KBM-7 (cell line): ENCODE measurements around the gene SNAI3.

Experiments used
- DNase-seq: peaks from one replicate; pipeline ENCODE4 v3.0.0-alpha.2; 2015
- in situ Hi-C: fragments of 300-500 bp; cut with MboI; formaldehyde crosslinking; loops from 2 replicates; pipeline ENCODE4 v1.14.3; 2020; ENCODE audit warnings: low sequenced_read_pairs, low pct_unique_long_range_greater_than_20kb, mixed read lengths

The SNAI3 gene

GRCh38 chr16:88655733-88656281 is 30.5 kb downstream of the SNAI3 start:
- DNase-seq: no peak

DNA sequence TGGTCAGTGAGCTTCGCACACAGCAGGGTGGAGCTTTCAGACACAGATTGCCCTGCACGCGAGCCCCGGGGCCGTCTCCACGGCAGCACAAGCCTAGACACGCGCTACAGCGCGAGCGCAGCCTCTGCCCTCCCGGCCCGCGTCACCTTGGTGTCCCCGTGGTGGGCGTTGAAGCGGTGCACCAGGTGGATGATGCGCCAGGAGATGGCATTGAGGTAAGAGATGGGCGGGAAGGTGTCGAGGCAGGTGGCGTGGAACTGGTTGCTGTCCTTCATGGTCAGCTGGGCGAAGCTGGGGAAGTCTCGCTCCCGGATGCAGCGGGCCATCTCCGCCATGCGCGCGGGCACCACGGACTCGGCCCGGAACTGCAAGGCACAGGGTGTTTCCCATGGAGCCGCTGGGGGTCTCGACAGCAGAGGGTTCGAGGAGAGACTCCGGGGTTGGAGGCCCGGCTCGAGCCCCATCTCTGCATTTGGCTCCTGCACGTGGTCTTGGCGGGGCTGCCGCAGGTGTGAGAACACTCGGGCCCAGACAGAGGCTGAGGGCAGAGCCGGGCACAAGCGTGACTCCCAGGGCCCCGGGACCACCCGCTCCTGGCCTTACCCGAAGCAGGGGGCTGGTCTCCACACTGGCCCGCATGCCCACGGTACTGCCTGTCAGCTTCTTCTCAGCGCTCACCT is 31.1 kb downstream of the SNAI3 start:
- no peak for DNase-seq
- in situ Hi-C loops: no loop called here

More at GRCh38 chr16:88655733-88656281, 30.5 kb downstream of the SNAI3 start:
- in situ Hi-C loops: no loop called here

GRCh38 chr16:88654363-88655052 is 31.8 kb downstream of the SNAI3 start:
- DNase-seq: no peak
- in situ Hi-C loops: no loop called here

- no peak for DNase-seq
- in situ Hi-C loops: no loop called here
These were observed 32.5 kb downstream of the SNAI3 start for GRCh38 chr16:88653596-88654362.

DNA sequence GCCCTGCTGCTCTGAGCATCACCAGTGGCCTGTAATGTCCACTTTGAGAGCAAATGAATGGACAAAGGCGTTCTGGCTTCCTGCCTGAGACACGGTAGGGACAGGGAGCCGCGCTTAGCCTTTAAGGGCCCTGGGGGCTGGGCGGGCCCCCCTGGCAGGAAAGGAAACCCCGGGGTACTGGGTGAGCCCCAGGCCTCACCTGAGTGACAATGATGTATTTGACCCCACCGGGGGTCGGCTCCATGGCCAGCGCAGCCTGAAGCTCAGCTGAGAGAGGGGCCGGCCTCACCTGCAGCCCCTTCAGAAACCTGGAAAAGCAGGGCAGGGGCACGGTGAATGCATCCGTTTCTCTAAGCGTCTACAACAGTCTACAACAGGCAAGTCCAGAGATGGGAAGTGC is 33.2 kb downstream of the SNAI3 start:
- in situ Hi-C loops: no loop called here
- no peak for DNase-seq

DNA sequence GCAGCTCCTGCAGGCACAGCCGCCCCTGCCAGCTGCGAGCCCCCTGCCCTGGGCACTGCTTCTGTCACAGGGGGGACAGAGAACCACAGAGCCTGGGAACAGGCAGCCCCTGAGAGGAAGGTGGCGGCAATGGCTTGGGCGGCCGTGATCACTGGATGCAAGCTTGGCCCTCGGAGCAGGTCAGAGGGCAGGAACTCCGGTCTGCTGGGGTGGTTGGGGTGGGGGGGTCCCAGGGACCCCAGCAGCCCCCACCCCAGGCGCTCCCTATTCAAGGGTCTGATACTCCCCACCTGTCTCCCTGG is 33.6 kb downstream of the SNAI3 start:
- in situ Hi-C loops: no loop called here
- no peak for DNase-seq

- no peak for DNase-seq
- in situ Hi-C loops: no loop called here
These were observed 34.1 kb downstream of the SNAI3 start for GRCh38 chr16:88651989-88652761.

- in situ Hi-C loops: no loop called here
- peak; percentile 89 for DNase-seq
These were observed 34.9 kb downstream of the SNAI3 start for GRCh38 chr16:88651276-88651988.

GRCh38 chr16:88650749-88651275 is 35.5 kb downstream of the SNAI3 start, which contains the start of gene CYBA:
CYBA (minus strand) TSS chr16:88651053; CDS start chr16:88651013, 40 bp downstream.
- in situ Hi-C loops: no loop called here

DNA sequence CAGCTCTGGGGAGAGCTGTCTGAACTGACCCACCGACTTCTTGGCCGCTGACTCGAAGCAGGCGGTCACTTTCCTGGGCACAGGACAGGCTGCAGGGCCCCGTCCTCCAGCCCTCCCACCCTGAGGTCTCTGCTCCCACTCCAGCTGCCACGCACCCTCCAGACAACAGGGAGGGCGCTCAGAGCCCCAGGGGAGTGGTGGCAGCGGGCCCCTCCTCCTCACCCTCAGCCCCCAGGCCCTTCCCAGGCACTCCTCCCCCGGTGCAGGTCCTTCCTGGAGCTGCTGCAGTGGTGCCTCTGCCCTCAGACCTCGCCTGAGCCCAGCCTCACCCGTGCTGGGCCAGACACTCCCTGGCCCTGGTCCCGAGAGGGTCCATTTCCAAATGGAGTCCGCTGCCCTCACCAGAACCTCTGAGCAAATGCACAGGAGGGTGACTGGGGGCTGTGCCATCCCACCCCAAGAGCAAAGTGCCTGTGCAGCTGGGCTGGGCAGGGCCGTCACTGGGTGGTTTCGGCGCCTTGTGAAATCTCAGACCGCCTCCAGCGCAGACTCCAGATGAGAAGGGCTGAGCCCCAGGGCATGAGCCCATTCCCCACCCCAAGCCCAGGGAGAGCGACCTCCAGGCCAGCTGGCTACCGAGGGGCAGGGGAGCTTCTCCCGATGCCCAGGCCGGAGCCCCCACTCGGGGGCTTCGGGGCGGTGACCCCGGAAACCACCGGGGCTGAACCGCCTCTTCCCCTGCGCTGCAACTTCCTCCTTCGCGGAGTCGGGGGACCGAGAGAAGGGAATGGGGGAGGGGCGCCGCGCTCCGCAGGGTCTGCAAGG is 36.2 kb downstream of the SNAI3 start:
- DNase-seq: peak; percentile 66
- in situ Hi-C loops: no loop called here

More at GRCh38 chr16:88650749-88651275, 35.5 kb downstream of the SNAI3 start, which contains the start of gene CYBA:
- DNase-seq: no peak

DNA sequence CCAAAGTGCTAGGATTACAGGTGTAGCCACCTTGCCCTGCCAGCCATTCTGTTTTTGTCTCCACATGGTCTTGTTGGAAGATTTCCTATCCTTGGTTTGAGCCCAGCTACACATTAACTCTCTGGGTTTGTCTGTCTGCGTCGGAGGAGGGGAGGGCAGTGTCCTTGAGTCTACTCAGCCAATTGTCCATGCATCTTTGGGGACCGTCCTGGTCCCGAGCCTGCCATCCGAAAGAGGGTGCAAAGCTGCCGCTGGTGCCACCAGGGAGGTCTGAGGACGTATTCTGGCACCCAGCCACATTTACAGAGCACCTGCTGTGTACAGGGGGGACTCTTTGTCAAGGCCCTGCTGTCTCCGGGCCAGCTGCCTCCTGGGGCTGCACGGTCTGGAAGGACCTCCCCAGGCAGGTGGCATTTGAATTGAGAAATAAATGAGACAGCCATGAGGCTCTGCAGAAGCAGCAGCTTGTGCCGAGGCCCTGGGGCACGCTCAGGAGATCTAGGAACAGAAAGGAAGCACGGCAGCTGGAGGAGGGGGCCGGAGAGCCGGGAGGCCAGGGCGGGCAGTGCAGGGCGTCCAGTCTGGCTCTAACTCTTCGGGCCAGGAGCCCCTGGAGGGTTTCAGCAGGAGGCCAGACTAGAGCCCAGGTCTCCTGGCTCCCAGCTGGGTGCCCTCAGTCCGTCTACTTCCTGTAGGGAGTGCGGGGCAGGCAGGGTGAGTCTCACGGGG is 36.9 kb downstream of the SNAI3 start:
- in situ Hi-C loops: no loop called here
- DNase-seq: no peak

GRCh38 chr16:88647178-88648070 is 38.9 kb downstream of the SNAI3 start:
- in situ Hi-C loops: no loop called here
- DNase-seq: no peak

DNA sequence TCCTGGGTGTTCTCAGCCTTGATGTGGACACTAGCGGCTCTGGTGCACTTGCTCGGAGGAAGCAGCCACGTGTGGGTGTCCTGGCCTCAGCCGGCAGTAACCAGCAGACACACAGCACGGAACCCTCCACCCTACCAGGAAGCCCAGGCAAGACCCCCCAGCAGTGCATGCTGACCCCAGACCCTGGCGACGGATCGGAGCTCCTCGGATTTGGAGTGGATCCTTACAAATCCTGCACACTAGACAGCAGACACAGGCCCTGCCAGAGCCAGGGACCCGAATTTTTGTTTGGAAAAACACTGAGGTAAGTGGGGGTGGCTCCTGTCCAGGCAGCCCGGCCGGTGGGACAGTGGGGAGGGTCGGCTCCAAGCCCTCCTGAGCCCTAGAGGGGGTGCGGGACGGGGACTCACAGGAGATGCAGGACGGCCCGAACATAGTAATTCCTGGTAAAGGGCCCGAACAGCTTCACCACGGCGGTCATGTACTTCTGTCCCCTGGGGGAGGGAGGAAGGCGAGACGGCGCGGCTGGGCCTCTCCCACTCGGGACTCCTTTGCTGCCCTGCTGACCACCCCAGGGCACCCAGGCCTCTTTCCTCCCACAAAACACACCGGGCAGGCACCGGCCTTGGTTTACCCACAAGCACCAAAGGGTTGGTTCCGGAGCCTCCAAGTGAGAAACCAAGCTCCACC is 39.8 kb downstream of the SNAI3 start:
- DNase-seq: no peak
- in situ Hi-C loops: no loop called here

DNA sequence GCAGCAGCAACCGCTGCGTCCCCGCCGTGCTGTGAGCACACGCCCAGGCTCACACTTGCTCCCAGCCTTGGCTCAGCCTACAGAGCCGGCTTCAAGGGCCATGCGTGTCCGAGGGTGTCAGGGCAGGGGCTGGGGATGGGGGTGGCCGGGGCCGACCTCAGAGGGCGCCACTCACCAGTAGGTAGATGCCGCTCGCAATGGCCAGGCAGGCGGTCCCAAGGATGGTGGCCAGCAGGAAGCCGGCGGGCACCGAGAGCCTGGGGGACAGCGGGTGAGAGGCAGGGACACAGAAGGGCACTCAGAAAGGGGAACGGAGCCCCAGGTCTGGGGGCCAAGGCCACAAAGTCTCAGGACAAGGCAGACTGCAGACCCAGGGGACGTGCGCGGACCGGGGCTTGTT is 40.4 kb downstream of the SNAI3 start:
- DNase-seq: no peak
- in situ Hi-C loops: no loop called here

DNA sequence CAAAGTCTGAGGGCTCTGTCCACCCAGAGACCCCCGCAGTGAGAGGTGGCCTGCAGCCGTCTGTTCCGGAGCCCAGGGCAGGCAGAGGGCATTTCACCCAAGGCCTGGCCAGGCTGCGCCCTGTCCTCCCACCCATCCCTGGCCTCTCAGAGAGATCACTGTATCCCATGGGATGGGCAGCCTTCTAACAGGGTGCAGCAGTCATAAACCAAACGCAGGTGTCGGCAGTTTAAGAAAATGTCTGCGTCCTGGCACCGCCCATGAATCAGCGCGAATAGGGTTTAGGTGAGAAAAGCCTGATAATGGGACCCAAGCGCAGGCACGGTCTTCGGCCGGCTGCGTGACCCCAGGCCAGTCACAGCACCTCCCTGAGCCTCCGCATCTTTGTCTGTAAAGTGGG is 40.9 kb downstream of the SNAI3 start:
- in situ Hi-C loops: no loop called here
- no peak for DNase-seq

DNA sequence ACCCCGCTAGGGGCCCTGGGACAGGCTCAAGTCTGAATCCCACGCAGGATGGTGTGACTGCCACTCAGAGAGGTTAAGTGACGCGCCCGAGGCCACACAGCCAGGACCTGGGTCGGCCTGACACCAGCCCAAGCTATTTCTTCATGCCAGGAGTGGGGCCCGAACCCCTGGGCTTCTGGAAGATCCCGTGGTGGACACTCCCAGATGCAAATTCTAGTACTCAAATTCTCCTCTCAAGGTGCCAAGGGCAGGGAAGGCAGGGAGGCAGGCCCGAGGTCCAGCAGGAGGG is 42.7 kb downstream of the SNAI3 start:
- in situ Hi-C loops: no loop called here
- DNase-seq: no peak
